ENCODE measurements around the gene MBOAT2.
"Not testable (repeated sequence)": the region's sequence is repeated elsewhere in the genome, so short reads cannot be mapped to it uniquely, and the experiment has no call there.

The MBOAT2 gene

DNA sequence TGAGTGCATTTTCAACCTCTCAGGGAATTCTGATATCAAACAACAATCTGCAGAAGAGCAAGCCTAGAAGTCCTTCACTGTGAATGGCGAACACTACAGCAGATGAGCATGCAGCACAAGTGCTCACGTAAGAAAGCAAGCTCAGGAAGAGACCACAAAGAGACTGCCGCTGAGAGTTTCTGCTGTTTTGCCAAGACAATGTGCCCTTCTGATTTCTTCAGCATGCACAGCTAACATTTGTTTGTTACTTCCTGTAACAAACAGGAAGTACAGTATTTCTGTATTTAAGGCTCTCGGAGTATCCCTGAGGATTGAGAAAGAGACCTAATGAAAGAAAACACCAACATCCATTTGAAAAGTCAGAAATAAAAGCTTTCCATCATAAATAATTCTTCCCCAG is 45.9 kb downstream of the MBOAT2 start:
- no peak for DNase-seq (ENCODE audit: low read depth in 2 of 2)

DNA sequence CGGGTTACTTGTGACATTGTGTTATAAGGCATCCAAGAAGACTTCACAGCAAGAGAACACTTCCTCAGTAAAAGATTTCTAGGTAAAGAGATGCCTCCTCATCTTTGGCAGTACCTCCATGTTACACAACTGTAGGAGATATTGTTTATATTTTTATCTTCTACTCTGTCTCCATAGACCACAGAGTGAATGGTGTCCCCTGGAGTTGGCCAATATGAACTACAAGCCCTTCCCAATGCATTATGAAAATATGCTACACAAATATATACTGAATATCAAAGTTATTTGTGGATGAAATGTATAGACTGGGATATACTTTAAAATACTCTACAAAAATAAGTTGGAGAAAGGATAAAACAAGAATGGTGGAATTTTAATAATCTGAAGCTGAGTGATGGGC is 46.7 kb downstream of the MBOAT2 start:
- no peak for DNase-seq (ENCODE audit: low read depth in 2 of 2)

DNA sequence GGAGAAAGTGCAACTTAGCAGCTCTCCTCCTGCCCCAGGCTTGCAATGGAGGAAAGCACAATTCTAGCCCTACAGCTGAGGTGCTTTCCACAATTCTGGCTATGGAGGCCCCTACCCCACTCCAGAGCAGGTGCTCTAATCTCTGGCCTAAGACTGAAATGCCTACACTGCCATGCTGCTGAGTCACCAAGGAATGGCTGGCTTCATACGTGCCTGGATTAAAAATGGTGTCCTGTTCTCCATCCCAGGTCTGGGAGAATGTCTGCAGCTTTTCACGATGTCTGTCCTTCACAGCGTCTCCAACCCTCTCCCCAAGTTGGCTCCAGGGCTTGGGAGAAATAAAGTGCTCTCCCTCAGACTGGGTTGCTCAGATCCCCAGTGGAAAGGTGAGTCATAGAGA is 48.5 kb downstream of the MBOAT2 start:
- no peak for DNase-seq (ENCODE audit: low read depth in 2 of 2)

DNA sequence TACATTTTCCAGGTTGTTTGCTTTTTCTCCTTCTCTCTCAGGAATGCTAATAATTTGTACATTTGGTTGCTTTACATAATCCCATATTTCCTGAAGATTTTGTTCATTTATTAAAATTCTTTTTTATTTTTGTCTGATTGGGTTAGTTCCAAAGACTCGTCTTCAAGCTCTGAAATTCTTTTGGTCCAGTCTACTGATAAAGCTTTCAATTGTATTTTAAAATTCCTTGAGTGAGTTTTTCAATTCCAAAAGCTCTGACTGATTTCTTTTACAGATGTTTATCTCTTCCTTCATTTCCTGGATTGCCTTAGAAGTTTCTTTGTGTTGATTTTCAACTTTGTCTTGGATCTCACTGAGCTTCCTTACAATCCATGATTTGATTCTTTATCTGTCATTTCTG is 50.0 kb downstream of the MBOAT2 start:
- no peak for DNase-seq (ENCODE audit: low read depth in 2 of 2)

DNA sequence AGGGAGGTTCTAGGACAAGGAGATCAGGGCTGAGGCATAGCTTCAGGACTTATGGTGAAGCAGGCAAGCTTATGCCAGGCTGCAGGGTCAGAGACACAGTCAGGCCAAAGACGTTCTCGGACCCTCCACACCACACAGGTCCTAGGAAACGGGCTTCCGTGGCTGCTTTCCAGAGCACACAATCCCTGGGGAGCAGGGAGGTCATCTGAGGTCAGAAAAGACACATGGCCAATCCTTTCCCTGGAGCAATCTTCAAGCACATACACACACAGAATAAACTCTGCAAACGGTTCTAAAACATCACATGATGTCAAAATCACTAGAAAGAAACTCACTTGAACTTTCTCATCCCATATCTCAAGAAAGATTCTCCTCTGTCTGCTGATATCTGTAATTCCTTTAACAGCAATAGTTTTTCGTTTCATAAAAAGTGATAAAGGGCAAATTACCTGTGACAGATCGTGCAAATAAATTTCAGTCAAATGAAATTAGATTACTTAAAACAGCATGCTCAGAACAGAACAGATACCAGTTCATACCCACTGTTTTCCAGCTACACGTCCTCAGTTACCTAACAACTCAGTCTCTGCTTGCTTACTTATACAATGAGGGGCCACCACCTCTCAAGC is 63.9 kb downstream of the MBOAT2 start:
- DNase-seq (ENCODE audit: low read depth in 2 of 2), result no peak

DNA sequence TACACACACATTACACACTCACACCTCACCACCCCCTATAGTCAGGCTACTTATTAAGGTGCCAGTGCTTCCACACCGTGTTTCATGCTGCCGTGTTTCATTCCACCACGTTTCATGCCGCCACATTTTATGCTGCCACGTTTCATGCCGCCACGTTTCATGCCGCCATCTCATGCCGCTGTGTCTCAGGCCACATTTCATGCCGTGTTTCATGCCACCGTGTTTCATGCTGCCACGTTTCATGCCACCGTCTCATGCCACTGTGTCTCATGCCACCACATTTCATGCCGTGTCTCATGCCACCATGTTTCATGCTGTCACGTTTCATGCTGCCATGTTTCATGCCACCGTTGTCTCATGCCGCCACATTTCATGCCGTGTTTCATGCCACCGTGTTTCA is 65.1 kb downstream of the MBOAT2 start:
- no peak for DNase-seq (ENCODE audit: low read depth in 2 of 2)

DNA sequence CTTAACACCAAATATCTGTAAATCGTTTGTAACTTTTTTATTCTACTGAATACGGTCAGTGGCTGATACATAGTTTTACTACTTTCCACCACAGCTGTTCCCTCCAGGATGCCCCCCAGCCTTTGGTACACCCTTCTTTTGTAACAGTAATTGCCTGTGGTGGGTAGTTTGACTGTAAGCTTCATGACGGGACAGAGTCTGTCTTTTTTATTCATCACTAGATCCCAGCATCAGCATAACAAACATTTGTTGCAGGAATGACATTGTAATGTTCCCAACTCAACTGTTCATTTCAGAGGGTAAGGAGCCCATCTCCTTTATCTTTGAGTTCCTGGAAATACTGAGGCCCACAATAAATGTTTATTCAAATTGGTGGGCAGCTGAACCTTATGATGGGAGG is 67.5 kb downstream of the MBOAT2 start:
- DNase-seq (ENCODE audit: low read depth in 2 of 2), result no peak

DNA sequence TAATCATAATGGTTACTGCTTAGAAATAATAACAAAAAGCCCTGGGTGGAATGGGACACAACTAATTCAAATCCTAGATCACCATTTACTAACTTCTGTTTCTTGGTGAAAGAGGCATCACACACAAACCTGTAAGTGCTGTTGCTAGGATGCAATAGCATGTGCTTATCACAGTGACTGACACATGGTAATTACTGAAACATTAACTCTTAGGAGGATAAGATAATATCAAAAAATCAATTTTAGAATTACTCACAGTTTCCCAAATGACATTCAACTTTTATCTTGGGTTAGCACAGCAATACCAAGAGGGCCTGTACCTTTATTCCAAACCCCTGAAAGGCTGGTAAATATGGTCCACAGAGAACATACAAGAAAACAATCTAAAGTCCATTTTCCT is 69.1 kb downstream of the MBOAT2 start:
- DNase-seq (ENCODE audit: low read depth in 2 of 2), result no peak

DNA sequence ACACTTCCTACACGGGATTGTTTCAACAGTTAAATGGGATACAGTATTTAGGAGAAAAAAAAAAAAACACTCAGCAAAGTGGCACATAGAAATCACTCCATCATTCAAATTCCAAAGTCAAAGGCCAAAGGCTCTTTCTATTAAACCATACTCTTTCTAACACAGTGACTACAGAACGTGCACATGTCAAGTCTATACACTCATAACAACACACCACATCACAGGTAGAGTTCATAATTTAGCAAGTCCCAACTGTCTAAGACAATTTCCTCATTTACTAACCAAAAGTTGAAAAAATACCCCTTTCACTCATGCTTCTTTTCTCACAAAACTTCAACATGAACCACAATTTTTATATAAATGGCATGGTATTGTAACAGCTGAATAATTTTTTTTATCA is 70.8 kb downstream of the MBOAT2 start:
- DNase-seq (ENCODE audit: low read depth in 2 of 2), result no peak

DNA sequence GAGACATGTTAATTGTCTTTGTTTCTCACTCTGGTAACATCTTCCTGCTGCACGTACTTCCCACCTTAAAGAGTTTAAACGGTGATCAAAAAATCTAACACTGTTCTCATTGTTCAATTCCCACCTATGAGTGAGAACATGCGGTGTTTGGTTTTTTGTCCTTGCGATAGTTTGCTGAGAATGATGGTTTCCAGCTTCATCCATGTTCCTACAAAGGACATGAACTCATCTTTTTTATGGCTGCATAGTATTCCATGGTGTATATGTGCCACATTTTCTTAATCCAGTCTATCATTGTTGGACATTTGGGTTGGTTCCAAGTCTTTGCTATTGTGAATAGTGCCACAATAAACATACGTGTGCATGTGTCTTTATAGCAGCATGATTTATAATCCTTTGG is 73.3 kb downstream of the MBOAT2 start:
- not testable (repeated sequence) for DNase-seq (ENCODE audit: low read depth in 2 of 2)

DNA sequence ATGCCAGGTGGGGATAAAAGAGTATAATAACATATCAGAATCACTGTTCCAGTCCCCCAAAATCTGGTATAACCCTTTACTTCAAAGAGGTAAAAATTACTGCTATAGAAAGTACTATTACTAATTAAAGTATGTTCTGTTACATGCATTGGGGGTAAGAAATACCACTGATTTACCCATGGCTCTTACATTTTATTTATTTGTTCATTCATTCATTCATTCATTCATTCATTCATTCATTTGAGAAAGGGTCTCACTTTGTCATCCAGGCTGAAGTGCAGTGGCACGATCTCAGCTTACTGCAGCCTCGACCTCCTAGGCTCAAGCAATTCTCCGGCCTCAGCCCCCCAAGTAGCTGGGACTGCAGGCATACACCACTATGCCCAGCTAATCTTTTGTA is 74.4 kb downstream of the MBOAT2 start:
- no peak for DNase-seq (ENCODE audit: low read depth in 2 of 2)

DNA sequence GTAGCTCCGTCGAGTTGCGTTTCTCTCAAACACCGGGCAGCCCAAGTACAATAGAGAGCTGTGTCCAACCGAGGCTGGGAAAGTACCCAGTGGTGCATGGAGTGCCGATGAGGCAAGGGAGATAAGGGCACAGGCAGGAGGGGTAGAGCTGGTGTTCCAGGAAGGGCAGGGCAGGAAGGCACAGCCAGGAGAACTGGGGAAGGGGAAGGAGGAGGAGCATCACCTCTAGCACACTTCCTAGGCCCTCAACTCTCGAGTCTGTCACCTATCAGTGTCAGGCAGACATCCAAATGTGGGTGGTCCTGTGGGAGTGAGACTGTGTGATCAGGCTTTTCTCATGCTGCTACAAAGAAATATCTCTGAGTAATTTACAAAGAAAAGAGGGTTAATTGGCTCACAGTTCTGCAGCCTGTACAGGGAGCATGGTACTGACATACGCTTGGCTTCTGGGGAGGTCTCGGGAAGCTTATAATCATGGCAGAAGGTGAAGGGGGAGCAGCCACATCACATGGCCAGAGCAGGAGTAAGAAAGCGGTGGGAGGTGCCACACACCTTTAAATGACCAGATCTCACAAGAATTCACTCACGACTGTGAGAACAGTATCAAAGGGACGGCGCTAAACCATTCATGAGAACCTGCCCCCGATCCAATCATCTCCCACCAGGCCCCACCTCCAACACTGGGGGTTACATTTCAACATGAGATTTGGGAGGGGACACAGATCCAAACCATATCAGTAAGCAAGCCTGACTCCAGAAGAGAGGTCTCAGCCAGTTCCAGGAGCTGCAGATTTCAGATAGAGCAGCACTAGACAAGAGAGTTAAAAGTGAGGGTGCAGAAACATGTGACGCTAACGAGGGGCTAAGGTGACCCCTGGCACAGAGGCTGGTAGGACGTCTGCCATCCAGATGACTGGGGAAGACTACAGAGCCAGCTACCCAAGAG is 75.7 kb downstream of the MBOAT2 start:
- no peak for DNase-seq (ENCODE audit: low read depth in 2 of 2)

DNA sequence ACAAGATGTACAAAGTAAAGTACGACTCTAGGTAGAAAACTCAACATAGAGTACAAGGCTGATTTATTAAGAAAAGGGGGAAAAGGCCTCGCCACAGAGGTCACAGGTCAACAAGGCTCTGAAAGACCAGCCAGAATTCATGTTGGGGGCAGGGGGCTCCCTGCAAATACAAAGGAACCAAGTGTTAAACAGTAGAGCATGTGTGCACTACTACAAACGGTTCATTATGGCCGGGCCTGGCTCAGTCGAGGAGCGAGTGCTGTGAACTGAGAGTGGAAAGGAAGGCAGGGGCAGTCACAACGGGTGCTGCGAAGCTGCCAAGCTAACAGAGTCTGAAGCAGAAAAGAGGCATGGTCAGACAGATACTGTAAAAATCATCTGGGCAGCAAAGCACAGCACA is 77.1 kb downstream of the MBOAT2 start:
- no peak for DNase-seq (ENCODE audit: low read depth in 2 of 2)

DNA sequence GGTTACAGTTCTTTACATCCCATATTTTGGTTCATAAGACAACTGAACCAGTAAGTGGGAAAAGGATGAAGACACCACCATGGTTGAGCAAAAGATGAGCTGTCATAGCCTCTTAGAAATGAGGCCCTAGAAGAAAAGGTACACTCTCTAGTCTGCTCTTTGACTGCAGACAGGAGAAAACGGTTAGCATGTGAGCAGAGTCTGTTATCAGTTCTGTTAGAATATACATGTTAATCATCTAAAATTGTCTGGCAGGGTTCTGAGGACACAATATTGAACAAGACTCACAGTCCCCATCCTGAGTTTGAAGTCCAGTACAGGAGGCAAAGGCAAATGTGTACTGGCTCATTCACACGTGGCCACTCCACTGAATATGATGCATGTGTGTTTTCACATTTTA is 78.1 kb downstream of the MBOAT2 start:
- DNase-seq (ENCODE audit: low read depth in 2 of 2), result no peak

DNA sequence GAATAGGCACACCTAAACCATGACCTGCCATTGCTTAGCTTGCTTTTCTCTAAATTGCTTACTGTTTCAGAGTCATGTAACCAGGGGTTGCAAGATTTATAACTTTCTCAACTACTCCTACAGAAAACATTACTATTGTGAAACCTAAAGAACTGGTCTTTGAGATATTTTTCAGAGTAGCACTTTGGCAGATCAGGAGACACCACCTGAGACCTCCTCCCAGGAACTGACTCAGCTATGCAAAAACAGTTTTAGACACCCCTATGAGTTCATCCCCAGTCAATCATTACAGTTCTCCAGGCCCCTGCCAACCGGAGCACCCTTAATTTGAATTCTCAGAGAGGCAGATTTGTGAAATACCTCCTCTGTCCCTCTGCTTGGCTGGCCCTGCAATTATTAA is 80.3 kb downstream of the MBOAT2 start:
- no peak for DNase-seq (ENCODE audit: low read depth in 2 of 2)

DNA sequence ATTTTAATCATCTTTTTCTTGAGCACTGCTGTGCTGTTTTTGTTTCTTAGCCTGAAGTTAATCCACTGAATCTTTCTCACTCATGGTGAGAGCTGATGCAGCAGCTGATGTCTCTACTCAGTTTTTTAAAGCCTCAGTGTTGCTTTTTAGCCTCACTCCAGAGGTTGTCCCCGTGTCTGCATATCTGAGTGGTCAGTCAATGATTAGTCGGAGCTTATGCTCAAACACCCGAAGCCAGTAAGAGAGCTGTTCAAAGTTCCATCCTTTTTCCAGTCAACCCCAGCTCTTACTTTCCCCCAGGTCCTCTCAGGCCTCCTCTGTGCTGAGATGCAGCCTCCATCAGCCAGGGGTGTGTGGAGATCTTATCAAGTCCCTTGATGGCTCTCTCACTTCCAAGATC is 81.1 kb downstream of the MBOAT2 start:
- DNase-seq (ENCODE audit: low read depth in 2 of 2), result no peak

DNA sequence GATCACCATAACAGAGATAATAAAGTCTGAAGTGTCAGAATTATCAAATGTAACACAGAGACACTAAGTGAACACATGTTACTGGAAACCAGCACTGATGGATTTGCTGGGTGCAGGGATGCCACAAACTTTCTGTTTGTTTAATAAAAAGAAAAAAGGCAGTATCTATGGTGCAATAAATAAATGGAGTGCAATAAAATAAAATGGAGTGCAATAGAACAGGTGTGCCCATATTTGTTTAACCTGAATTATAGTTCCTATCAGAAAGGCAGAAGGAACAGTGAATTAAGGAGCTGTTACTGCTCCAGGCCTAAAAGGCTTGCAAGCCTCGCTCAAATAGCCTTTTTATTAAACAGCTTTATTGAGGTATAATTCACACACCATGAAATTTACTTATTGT is 85.1 kb downstream of the MBOAT2 start:
- DNase-seq (ENCODE audit: low read depth in 2 of 2), result no peak

DNA sequence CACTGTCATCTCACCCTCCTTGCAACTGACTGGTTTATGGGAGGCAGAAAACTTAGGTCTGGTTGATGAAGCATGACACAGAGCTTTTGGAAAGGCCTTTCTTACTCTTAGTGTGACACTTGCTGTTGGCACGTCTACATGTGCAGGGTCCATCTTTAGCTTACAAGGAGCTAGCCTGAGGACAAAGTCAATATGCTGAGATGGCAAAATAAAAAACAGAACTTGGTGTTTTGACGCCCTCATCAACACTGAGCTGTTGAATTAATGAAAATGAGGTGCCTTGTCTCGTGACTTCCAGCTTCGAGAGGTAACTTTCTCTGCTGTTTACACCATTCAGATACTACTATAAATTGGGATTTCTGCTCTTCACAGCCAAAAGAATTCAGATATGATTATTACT is 87.5 kb downstream of the MBOAT2 start:
- DNase-seq (ENCODE audit: low read depth in 2 of 2), result no peak

DNA sequence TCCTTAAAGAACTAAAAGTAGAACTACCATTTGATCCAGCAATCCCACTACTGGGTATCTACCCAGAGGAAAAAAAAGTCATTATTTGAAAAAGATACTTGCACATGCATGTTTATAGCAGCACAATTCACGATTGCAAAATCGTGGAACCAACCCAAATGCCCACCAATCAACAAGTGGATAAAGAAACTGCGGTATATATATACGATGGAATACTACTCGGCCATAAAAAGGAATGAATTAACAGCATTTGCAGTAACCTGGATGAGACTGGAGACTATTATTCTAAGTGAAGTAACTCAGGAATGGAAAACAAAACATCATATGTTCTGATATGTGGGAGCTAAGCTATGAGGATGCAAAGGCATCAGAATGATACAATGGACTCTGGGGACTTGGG is 89.7 kb downstream of the MBOAT2 start:
- DNase-seq (ENCODE audit: low read depth in 2 of 2), result not testable (repeated sequence)

DNA sequence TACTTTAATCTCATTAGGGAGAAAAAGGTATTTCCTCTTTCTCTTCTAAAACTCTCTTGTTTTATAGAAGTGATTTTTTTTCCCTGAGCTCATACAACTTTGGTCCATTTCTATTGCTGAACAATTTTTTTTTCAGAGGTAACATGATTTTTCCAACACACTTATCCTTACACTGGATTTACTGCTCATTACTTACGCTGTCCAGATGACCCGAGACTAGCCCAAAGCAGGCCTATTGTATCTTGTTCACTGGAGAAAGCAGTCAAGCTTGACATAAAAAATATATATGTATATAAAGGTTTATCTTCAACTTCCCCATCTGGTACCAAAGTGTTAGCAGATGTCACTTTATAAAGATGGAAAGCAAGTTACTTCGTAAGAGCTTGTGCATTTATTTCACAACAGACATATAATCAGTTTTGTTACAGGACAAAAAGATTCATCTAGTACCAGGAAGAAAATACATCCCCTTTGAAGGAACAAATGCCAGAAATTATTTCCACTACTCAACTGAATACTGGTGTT is 95.7 kb downstream of the MBOAT2 start:
- no peak for DNase-seq (ENCODE audit: low read depth in 2 of 2)

DNA sequence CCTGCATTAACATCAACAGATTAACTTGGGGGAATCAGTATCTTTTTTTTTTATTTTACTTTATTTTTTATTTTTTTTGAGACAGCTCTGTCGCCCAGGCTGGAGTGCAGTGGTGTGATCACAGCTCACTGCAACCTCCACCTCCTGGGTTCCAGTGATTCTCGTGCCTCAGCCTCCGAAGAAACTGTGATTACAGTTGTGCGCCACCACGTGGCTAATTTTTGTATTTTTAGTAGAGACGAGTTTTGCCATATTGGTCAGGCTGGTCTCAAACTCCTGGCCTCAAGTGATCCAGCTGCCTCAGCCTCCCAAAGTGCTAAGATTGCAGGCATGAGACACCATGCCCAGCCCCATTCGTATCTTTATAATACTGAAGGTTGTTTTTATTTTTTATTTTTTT is 99.6 kb downstream of the MBOAT2 start:
- DNase-seq (ENCODE audit: low read depth in 2 of 2), result not testable (repeated sequence)

DNA sequence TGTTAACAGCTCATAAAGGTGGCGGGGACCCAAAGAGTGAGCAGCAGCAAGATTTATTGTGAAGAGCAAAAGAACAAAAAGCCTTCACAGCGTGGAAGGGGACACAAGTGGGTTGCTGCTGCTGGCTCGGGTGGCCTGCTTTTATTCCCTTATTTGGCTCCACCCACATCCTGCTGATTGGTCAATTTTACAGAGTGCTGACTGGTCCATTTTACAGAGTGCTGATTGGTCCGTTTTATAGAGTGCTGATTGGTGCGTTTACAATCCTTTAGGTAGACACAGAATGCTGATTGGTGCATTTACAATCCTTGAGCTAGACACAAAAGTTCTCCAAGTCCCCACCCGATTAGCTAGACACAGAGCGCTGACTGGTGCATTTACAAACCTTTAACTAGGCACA is 100.7 kb downstream of the MBOAT2 start:
- not testable (repeated sequence) for DNase-seq (ENCODE audit: low read depth in 2 of 2)

DNA sequence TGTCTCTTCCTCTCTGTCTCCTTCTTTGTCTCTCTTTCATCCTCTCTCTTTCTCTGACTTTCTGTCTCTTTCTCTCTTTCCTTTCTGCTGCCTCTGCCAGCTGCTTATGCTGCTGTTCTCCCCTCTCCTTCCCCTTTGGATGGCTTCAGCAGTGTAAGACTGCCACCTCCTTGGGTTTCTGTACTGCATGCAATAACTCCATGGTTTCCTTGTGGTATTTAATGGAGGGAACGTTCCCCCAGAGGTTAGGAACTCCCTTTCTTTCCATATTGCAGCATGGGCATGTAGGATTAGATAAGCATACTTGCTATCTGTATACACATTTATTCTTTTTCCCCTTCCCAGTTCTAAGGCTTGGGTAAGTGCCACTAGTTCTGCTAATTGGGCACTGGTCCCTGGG is 106.3 kb downstream of the MBOAT2 start:
- not testable (repeated sequence) for DNase-seq (ENCODE audit: low read depth in 2 of 2)
